GM12874 (cell line): ENCODE data around the gene SEMA4C.

Source experiments
- CTCF ChIP-seq: IDR thresholded peaks from 2 replicates; pipeline ENCODE4 v1.5.1; 2011; ENCODE audit warnings: low read depth, mild to moderate bottlenecking, control low read depth, low read length, moderate library complexity; ENCODE audit not compliant: insufficient read depth

The SEMA4C gene

GRCh38 chr2:96830044-96830562 lies 39.8 kb downstream of the SEMA4C start:
- TF ChIP-seq CTCF, result no peak

GRCh38 chr2:96828874-96829273 lies 41.0 kb downstream of the SEMA4C start:
- TF ChIP-seq CTCF, result no peak

DNA sequence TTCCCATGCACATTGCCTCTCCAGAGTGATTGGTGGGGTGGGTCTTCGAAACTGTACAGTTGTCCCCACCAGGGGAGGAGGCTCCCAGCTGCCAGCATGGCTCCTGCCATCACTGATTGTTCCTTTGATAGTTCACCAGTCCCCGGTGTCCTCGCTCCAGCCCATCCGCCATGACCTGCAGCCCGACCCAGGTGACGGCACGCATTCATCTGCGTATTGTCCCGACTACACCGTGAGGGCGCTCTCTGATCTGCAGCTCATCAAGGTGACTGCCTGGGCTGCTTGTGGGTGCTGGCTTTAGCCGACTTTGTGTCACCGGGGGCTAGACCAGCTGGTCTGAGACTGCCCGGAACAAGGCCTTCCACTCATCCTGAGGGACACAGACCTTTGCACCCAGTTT lies 41.4 kb downstream of the SEMA4C start:
- no peak for TF ChIP-seq CTCF

GRCh38 chr2:96826546-96827278 lies 43.2 kb downstream of the SEMA4C start:
- no peak for TF ChIP-seq CTCF

GRCh38 chr2:96825057-96825456 lies 44.8 kb downstream of the SEMA4C start:
- no peak for TF ChIP-seq CTCF

GRCh38 chr2:96824079-96824870 lies 45.6 kb downstream of the SEMA4C start:
- TF ChIP-seq CTCF, result no peak

DNA sequence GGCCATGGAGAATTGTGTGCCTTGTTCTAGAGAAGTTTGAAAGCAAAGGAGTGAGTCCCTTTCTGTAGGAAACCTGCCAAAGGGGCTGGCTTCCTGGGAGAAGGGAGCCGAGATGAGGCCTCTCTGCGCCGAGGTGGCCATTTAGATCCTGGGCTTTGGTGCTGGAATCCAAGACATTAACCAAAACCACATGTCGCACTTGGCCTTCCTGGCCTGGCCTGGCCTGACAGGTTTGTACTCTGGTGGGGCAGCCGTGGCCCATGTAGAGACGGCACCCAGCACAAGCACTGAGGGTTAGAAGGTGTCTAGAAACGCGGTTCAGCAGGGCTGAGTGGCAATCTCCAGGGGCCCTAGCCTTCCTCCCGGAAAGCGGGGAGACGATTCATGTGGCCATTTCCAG lies 46.7 kb downstream of the SEMA4C start:
- TF ChIP-seq CTCF, result no peak
